Stimulated activated naive CD4-positive, alpha-beta T cell (primary cell): ENCODE measurements around the gene PPP1R3G.
"Not testable (repeated sequence)": the region's sequence is repeated elsewhere in the genome, so short reads cannot be mapped to it uniquely, and the experiment has no call there.

Experiments
- DNase-seq, 6 experiments: peaks; one replicate each; lab custom pipeline; 2025; lab: John Stamatoyannopoulos, UW

PPP1R3G gene

DNA sequence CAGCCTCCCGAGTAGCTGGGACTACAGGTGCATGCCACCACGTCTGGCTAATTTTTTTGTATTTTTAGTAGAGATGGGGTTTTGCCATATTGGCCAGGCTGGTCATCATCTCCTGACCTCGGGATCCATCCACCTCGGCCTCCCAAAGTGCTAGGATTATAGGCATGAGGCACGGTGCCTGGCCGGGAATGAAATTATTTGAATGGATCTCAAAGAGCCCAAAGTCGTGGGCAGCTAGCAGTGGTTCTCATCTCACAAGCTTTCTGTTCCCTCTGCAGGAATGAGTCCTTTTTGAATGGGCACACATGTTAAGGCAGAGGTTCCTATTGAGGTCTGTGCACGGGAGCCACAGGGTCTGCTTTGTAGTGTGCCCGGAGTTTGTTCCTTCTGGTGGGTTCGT, 34.9 kb downstream of the PPP1R3G start:
- DNase-seq: no peak

- not testable (repeated sequence) for DNase-seq
These were observed 35.4 kb downstream of the PPP1R3G start for GRCh38 chr6:5120543-5120942.

GRCh38 chr6:5121479-5121878, 36.3 kb downstream of the PPP1R3G start:
- no peak for DNase-seq

DNA sequence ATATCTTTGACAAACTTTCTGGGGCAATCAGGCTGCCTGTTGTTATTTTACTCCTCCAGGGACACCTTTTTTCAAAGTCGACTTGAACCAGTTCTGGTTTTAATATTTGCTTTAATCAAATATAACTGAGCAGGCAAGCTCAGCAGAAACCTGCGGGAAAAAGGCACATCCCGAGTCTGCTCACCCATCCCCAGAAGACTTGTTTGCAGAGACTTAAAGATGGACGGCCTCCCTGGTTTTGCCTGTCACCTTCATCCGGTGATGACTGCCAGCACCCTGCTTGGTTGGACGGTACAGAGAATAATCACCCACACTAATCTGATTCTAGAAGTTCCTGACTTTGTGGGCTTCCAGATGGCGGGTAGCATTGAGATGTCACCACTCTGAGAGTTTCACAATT, 36.8 kb downstream of the PPP1R3G start:
- DNase-seq: no peak

DNA sequence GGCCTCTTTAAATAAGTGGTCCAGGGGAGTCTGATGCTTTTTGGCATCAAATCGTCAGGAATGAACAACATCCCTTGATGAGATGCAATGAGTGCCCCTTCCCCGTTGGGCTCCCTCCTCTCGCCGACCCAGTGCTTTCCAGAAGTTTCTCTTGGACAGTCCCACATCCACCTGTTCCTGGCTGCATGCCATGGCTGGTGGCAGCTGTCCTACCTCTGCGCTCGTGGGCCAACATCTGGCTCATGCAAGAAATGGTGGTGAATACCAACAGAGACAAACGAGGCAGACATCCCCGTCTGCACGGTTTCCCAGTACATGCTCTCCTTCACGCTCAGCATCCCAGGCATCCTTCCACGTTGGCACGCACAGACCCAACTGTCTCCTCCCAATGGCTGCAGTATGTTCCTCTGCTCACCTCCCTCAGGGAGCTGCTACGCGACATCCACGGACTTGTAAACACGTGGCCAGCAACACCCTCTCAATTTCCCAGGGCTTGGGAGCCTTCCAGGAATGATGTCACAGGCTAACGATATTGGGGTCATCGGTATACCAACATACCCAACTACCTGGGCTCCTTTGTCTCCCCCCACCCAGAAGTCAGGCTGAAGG, 37.5 kb downstream of the PPP1R3G start:
- no peak for DNase-seq

DNA sequence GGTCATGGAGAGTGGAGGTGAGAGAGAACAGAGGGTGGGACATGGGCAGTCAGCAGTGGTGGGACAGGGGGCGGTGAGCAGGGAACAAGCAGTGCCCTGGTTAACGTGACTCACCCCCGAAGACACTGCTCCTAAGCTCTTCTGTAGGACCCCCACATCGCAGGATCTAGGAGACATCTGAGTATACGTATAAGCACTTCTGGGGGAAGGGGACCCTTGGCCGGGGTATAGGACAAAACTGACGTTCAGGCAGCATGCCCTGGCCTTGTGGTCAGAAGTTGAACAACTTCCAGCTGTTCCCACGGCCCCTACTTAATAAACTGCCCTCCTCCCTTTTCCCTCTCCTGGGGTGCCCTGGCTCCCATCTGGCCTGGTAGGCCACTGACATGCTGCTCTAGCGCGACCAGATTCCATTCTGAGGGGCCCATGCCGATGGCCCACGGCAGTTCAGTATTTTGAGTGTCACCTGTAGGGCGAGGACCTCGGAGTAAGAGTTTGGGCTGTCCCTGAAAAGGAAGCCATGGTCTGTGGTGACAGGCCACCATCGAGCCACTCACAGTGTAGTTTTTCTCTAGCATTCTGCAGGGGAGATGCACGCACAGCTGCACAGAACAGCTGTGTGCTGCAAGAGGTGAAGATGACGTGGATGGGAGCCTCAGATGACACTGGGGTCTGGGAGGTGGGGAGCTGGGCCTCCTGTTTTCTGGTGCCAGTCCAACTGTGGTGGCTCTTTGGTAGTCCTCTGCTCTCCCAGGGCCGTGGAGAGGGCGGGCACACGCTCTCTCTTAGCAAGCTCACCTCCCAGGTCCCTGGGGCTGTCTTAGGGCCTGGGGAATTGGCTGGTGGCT, 38.4 kb downstream of the PPP1R3G start:
- no peak for DNase-seq

- DNase-seq: no peak
These were observed 39.4 kb downstream of the PPP1R3G start for GRCh38 chr6:5124526-5124925.

GRCh38 chr6:5125152-5126006, 40.2 kb downstream of the PPP1R3G start:
- DNase-seq: no peak

DNA sequence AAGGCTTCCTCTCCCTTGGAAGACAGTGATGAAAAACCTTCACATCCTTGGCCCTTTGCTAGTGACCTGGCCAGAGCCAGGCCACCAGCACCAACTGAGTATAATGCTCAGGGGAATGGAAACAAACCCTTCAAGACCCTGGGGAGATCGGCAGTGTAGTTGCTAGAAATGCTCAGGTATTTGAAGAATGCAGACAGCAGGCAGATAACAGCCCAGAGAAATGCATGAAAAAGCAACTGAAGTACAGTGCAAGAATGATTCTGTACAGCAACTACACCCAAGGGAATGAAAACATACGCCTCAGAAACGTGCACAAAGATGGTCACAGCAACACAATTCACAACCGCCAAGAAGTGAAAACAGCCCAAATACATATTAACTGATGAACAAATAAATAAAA, 41.1 kb downstream of the PPP1R3G start:
- no peak for DNase-seq

GRCh38 chr6:5127106-5127687, 42.1 kb downstream of the PPP1R3G start:
- DNase-seq: no peak

DNA sequence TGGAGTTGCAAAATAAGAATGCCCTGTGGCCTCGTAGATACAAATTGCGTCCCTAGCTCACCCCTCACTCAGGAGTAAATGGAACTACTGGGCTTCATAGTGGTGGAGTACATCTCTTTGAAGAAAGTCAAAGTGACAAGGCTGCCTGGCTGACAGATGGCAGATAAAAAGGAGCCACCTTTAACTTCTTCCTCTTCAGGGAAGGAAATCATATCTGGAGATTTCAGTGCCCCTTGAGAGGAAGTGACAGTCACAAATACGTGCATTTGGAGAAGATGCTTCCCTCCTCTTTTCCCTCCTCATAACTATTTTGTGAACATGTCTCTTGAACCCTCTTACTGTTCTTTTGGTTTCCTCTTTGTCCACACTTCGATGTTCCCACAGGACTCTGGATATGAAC, 43.2 kb downstream of the PPP1R3G start:
- DNase-seq: no peak

DNA sequence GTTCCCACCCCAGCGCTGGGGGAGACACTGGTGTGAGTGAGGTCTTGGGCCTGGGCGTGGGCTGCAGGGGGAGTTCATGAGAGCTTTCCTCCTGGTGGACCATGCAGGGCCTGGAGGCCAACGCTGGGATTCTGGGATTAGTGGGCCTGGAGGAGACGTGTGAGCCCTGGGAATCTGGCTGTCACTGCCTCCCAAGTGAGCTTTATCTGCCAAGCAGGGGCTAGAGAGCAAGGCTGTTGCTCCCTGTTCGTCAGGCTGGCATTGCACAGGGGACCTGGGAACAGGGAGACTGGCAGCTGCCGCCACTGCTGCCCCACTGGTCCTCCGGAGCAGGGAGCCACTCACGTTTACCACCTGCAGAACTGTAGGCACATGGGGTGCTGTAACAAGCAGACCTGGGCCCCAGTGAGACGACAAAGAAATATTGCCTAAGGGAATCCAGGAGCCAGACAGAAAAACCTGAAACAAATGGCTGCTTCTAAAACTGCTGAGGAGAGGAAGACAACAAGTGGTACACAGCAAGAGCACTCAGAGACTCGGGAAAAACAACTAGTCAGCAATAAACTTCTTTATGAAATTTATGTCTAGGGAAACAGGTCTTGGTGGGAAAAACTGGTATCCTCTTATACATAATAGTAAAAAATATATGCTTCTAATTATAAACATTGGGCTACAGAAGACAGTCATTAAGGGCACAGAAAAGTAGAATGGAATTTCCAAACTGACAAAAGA, 45.2 kb downstream of the PPP1R3G start:
- no peak for DNase-seq

GRCh38 chr6:5132731-5133130, 47.6 kb downstream of the PPP1R3G start:
- no peak for DNase-seq

GRCh38 chr6:5133943-5134342, 48.8 kb downstream of the PPP1R3G start:
- no peak for DNase-seq

DNA sequence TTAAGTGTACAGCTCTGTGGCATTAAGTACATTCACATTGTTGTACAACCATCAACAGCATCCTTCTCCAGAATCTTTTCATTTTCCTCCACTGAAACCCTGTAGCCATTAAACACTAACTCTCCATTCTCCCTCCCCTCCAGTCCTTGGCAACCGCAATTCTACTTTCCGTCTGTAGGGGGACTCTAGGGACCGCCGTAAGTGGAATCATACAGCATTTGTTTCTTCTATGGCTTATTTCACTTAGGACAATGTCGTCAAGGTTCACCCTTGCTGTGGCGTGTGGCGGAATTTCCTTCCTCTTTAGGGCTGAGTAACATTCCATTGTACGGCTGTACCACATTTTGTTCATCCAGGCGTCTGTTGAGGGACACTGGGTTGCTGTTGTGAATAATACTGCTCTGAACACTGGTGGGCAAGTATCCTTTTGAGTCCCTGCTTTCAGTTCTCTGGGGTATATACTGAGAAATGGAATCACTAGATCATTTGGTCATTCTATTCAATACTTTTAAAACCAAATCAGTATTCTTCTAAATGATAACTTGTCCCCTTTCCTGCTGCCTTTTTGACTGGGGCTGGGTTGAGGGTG, 50.7 kb downstream of the PPP1R3G start:
- DNase-seq: peak in 4 of 6 experiments; percentile 2 to 42 (median 28)

DNA sequence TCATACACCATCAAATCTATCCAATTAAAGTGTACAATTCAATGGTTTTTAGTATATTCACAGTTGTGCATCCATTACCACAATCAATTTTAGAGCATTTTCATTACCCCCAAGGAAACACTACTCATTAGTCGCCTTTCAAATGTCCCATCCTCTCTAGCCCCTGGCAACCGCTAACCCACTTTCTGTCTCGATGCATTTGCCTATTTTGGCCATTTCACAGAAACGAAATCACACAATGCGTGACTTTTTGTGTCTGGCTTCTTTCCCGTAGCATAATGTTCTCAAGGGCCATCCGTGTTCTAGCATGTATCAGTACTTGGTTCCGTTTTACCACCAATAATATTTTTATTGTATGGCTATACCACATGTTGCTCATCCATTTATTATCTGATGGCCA, 51.7 kb downstream of the PPP1R3G start:
- no peak for DNase-seq
